HG02759 (cell line): Measurements from ENCODE around the gene ZNF8.
A peak's percentile ranks its signal among the peaks of the same experiment; 100 is the strongest.
"Not testable (repeated sequence)": the region's sequence is repeated elsewhere in the genome, so short reads cannot be mapped to it uniquely, and the experiment has no call there.

Source experiments
- ATAC-seq: cut with Tn5 transposase; IDR thresholded peaks from one replicate; pipeline ENCODE4 v1.9.1; 2021; ENCODE audit warnings: mild to moderate bottlenecking, moderate library complexity; ENCODE audit not compliant: unreplicated experiment

The ZNF8 gene

DNA sequence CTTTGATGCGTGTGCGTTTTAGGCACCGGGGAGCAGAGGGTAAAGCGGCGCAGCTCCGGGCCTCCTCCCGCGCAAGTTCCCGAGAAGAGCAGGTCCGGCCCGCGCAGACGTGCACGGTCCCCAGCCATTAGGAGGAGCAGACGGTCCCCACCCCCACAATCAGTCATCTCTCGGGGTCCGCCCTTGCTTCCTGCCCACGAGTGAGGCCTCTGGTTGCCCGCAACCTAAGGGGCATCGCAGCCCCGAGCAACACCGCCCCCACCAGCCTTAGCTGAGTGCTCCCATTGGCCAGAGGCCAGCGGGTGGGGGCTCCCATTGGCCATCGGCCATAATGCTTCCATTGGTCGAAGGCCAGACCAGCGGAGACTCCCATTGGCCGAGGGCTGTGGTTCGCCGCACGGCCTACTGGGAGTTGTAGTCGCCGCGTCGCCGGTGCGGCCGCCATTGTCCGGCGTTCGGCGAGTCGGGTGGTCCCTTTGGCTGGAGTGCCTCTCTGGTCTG, at the start of gene ZNF8:
Gene ZNF8, plus strand, starts transcription at position 415 of the 501 bp plus-strand sequence. CDS start 127 bp downstream, outside the sequence.
- ATAC-seq, result peak; percentile 98

DNA sequence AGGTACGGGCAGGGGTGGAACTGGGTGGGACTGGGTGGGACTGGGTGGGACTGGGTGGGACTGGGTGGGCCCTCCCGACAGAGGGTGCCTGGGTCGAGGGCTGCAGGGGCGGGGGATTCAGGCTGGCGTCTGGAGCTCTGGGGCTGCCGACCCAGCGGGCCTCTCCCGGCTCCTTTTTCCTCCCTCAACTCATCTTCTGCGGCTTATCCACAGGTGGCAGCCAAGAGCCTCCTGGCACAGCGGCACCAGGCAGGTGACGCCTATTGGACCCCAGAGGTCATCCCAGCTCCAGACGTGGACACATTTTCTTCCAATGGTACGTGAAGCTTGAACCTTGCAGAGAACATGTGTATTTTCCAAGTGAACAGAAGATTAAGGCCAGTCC, 49.5 kb upstream of the ZNF8 start:
- ATAC-seq, result no peak

DNA sequence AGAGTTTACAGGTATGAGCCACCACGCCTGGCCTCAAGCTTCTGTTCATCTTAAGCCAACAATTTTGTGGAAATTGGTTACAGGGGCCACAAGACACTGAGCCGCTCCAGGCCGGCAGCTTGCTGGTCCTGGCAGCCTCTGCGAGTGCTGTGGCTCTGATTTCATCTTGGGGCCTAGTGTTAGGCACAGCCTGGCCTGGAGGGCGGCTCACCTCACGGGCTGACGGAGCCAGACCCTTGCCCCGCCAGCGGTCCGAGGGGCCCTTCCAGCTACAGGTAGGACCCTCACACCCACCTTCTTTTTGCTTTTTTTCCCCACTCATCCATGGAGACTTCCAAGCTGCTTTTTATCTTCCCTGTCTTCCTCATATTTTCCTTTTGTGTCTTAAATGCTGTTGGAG, 41.4 kb upstream of the ZNF8 start:
- ATAC-seq, result no peak

GRCh38 chr19:58243351-58243750, 35.4 kb upstream of the ZNF8 start:
- no peak for ATAC-seq

GRCh38 chr19:58248886-58249285, 29.9 kb upstream of the ZNF8 start:
- no peak for ATAC-seq

DNA sequence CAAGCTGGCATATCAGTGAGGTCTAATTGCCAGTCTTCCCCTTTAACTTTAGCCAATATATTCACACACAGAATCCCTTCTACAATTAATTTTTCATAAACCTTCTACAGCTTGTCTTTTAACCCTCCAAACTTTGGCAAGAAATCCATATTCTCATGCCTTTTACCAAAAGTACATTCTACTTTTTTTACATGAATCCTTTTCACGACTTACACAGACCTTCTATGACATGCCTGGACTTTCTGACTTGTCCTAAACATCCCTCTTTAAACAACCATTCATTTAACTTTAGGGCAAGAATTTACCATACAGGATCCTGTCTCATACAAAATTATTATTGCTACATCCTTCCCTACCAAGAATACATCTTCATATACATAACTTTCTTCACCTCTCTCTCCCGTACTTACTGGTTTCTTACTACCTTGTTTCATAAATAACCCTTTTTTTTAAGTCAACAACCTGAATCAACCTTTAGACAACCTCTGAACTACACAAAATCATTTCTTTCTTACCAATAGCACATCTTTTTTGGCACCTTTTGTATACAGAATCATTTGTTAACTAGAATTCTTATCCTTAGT, 26.6 kb upstream of the ZNF8 start:
- ATAC-seq, result no peak

DNA sequence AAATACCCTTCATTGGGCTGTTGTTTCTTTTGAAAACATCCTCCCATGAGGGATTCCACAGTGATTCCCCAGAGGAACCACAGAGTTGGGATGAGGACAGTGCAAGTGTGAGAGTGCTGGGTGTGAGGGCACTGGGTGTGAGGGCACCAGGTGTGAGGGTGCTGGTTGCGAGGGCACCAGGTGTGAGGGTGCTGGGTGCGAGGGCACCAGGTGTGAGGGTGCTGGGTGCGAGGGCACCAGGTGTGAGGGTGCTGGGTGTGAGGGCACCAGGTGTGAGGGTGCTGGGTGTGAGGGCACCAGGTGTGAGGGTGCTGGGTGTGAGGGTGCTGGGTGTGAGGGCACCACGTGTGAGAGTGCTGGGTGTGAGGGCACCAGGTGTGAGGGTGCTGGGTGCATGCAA, 20.5 kb upstream of the ZNF8 start:
- ATAC-seq, result not testable (repeated sequence)

DNA sequence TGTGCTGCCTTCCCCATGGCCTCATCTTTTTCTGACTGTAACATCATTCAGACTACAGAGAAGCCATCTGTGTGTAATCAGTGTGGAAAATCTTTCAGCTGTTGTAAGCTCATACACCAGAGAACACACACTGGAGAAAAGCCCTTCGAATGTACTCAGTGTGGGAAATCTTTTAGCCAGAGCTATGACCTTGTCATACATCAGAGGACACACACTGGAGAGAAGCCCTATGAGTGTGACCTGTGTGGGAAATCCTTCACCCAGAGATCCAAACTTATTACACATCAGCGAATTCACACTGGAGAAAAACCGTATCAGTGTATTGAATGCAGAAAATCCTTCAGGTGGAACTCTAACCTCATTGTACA, 17.2 kb upstream of the ZNF8 start:
- ATAC-seq, result no peak

DNA sequence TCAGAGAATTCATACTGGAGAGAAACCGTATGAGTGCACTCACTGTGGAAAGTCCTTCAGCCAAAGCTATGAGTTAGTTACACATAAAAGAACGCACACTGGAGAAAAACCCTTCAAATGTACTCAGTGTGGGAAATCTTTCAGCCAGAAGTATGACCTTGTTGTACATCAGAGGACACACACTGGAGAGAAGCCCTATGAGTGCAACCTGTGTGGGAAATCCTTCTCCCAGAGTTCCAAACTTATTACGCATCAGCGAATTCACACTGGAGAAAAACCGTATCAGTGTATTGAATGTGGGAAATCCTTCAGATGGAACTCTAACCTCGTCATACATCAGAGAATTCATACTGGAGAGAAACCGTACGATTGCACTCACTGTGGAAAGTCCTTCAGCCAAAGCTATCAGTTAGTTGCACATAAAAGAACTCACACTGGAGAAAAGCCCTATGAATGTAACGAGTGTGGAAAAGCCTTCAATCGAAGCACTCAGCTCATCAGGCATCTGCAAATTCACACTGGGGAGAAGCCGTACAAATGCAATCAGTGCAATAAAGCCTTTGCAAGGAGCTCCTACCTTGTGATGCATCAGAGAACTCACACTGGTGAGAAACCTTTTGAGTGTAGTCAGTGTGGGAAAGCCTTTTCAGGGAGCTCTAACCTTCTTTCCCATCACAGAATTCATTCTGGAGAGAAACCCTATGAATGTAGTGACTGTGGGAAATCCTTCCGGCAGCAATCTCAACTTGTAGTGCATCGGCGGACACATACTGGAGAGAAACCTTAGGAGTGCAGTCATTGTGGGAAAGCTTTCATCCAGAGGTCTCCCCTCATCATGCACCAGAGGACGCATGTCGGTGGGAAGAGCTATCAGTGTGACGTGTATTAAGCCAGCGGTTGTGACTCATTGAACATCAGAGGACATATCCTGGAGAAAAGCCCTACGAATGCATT, 16.5 kb upstream of the ZNF8 start:
- no peak for ATAC-seq

- no peak for ATAC-seq
Observed at GRCh38 chr19:58262922-58263296, 15.8 kb upstream of the ZNF8 start.

GRCh38 chr19:58265100-58265499, 13.7 kb upstream of the ZNF8 start:
- no peak for ATAC-seq

DNA sequence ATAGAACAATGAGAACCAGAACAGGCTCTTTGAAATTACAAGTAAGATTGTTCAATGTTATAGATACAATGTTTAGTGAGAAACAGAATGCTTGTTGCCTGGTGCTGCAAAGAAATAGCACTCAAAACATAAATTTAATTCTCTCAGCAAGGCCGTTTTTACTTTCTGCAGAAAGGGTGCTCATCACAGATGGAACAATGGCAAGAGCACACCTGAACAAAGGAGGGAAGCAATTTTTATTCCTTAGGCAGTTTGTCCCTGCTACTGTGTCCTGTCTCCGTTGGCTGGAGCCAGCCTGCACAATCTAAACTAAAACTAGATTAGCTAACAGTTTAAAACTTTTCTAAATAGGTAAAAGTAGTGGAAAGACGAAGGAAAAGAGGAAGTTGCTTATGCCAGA, 10.4 kb upstream of the ZNF8 start:
- no peak for ATAC-seq

DNA sequence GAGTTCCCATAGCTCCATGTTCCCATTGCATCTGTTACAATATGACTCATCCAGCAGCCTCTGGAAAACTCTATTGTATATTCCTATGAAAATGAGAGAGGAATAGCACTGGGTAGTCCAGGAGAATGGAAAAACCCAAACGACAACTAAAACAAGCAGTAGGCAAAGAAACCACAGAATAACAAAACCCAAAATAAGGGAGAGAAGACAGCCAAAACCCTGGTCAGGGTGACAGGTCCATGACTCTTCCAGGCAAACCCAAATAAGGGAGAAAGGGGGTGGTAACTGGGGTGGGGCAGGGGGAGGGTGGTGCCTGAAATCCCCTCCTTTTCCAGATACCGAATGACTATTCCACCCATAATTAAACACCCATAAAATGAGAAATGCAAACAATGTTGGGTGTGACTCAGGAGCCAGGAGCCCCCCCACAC, 4.0 kb upstream of the ZNF8 start:
- no peak for ATAC-seq

- no peak for ATAC-seq
Observed at GRCh38 chr19:58275564-58275963, 3.2 kb upstream of the ZNF8 start.

DNA sequence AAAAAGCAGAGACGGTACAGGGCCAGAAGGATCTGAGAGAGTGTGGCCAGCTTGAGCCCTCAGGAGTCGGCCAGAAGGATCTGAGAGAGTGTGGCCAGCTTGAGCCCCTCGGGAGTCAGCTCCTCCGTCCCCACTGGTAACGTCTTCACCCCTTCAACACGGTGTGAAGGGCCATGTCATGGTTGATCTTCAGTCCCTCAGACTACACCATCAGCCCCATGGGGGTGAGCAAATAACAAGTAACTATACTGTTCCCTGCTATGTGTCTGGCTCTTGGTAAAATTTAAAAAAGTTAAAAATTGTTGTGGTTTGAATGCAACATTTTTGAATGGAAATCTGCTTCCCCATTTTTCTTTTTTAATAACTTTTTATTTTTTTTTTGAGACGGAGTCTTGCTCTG, 1.6 kb upstream of the ZNF8 start:
- no peak for ATAC-seq

GRCh38 chr19:58277748-58278540, 811 bp upstream of the ZNF8 start:
- no peak for ATAC-seq

DNA sequence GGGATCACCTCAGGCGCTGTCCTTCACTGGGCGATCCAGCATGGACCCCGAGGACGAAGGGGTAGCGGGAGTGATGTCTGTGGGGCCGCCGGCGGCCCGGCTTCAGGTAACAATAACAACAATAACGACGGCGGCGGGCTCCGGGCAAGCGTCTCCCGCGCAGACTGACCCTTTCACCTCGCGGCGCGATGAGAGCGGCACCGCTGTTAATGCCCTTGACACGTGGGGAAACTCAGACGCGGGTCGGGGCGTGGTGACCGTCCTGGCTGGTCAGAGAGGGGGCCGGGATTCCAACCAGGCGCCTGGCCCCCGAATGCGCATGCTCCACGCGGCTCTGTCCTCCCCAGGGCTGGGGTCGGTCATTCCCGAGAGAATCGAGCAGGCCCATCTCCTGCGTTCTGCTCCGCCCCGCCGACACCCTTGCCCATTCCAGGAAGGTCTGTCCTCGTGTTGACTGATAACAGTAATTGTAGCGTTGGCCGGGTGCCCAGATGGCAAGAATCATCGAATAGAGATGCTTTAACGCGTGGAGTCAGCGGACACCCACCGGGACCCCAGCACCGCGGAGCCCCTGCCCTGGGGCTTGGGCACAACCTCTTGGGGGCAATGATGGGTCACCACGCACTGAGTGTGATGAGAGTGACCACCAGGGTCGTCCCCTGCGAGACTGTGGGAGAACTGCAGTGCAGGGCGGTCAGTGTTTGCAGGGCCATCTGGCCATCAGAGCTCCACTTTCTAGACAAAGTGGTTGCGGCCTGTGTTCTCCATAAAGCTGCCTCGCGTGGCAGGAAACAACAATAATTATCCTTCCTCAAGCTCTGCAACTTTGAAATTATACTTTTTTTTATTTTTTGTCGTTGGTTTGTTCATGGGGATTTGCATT, 528 bp downstream of the ZNF8 start:
- ATAC-seq, result peak; percentile 25

DNA sequence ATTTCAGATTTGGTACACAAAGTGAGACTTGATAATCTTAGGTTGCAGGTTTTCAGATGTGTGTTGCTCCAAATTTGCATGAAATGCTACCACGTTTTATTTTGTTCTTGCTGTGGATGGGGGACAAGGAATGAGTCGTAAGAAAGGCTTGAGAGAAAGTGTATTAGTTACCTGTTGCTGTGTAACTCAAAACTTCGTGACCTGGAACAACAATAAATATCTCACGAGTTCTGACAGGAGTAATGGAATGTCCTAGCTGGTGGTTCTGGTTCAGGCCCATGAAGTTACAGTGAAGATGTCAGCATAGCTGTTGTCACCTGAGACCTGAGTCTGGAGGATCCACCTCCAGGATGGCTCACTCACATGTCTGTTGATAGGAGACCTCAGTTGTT, 1.2 kb downstream of the ZNF8 start:
- ATAC-seq, result no peak

GRCh38 chr19:58284199-58284598, 5.4 kb downstream of the ZNF8 start:
- no peak for ATAC-seq

- no peak for ATAC-seq
Observed at GRCh38 chr19:58291943-58292342, 13.2 kb downstream of the ZNF8 start.
